HepG2 (cell line): ENCODE results near the gene HMBS. TPM values are rescaled to one million over a fixed set of nuclear protein-coding genes. Genes with fewer than 3 reads are reported as not detected.

ENCODE experiments used
- AGO1 ChIP-seq: fragments of 200-400 bp; formaldehyde crosslinking; IDR thresholded peaks from 2 replicates; pipeline ENCODE4 v1.6.1; 2017; ENCODE audit warnings: mild to moderate bottlenecking, low read depth, low read length, moderate library complexity; ENCODE audit not compliant: poor library complexity, severe bottlenecking
- CSRNP2 ChIP-seq: sonication (generic); formaldehyde crosslinking; conservative IDR thresholded peaks from 2 replicates; pipeline ENCODE4 v1.8.0; 2022; ENCODE audit warnings: low read depth, missing genetic modification reagents
- FOSL1 ChIP-seq: sonication (generic); formaldehyde crosslinking; IDR thresholded peaks from 2 replicates; pipeline ENCODE4 v1.9.0; 2021; ENCODE audit warnings: missing genetic modification reagents, borderline replicate concordance
- FOXC1 ChIP-seq: sonication (generic); formaldehyde crosslinking; IDR thresholded peaks from 2 replicates; pipeline ENCODE4 v1.8.0; 2022; ENCODE audit warnings: mild to moderate bottlenecking, missing genetic modification reagents, borderline replicate concordance
- HCFC1 ChIP-seq: fragments of 150-350 bp; IDR thresholded peaks from 2 replicates; pipeline ENCODE4 v1.6.1; 2014; ENCODE audit warnings: low read depth, low read length
- IKZF5 ChIP-seq: IDR thresholded peaks from 2 replicates; pipeline ENCODE4 v1.6.1; 2018; ENCODE audit warnings: missing genetic modification reagents, mild to moderate bottlenecking, missing compliant biosample characterization
- PPARG ChIP-seq: conservative IDR thresholded peaks from 2 replicates; pipeline ENCODE4 v1.6.1; 2016; ENCODE audit warnings: missing biosample characterization, missing genetic modification reagents
- RXRA ChIP-seq: sonication (generic); formaldehyde crosslinking; IDR thresholded peaks from 2 replicates; pipeline ENCODE4 v1.5.1; 2020; ENCODE audit warnings: missing genetic modification reagents
- SAP130 ChIP-seq: IDR thresholded peaks from 2 replicates; pipeline ENCODE4 v1.6.1; 2016; ENCODE audit warnings: low read depth
- SP1 ChIP-seq, 2 experiments: fragments of 450-650 bp in 1 of 2; sonication (generic) in 1 of 2; formaldehyde crosslinking in 1 of 2; IDR thresholded peaks; 2 replicates each; pipeline versions ENCODE4 v1.4.0 to v1.6.1; 2016 to 2020; ENCODE audit warnings: missing genetic modification reagents in 1 of 2
- TARDBP ChIP-seq: sonication (generic); formaldehyde crosslinking; IDR thresholded peaks from 2 replicates; pipeline ENCODE4 v1.8.0; 2022; ENCODE audit warnings: mild to moderate bottlenecking, missing genetic modification reagents
- THAP11 ChIP-seq: IDR thresholded peaks from 2 replicates; pipeline ENCODE4 v1.6.1; 2016; ENCODE audit warnings: missing biosample characterization, missing genetic modification reagents
- ZFYVE20 ChIP-seq: sonication (generic); formaldehyde crosslinking; IDR thresholded peaks from 2 replicates; pipeline ENCODE4 v1.8.0; 2023; ENCODE audit warnings: low read depth, mild to moderate bottlenecking, moderate library complexity, missing genetic modification reagents, borderline replicate concordance
- ZNF232 ChIP-seq: sonication (generic); formaldehyde crosslinking; IDR thresholded peaks from 2 replicates; pipeline ENCODE4 v1.4.0; 2020; ENCODE audit warnings: missing genetic modification reagents, borderline replicate concordance
- ZNF256 ChIP-seq: sonication (generic); formaldehyde crosslinking; conservative IDR thresholded peaks from 2 replicates; pipeline ENCODE4 v1.4.0; 2020; ENCODE audit warnings: missing genetic modification reagents
- ZNF576 ChIP-seq: sonication (generic); formaldehyde crosslinking; IDR thresholded peaks from 2 replicates; pipeline ENCODE4 v1.4.0; 2020; ENCODE audit warnings: mild to moderate bottlenecking, missing genetic modification reagents
- ZNF709 ChIP-seq: sonication (generic); formaldehyde crosslinking; IDR thresholded peaks from 2 replicates; pipeline ENCODE4 v1.5.0; 2020; ENCODE audit warnings: mild to moderate bottlenecking, missing genetic modification reagents
- ZSCAN20 ChIP-seq: sonication (generic); formaldehyde crosslinking; IDR thresholded peaks from 2 replicates; pipeline ENCODE4 v1.4.0; 2020; ENCODE audit warnings: missing genetic modification reagents, mild to moderate bottlenecking, borderline replicate concordance
- ZSCAN9 ChIP-seq: IDR thresholded peaks from 2 replicates; pipeline ENCODE4 v1.6.1; 2016; ENCODE audit warnings: borderline replicate concordance
- ZXDC ChIP-seq: sonication (generic); formaldehyde crosslinking; IDR thresholded peaks from 2 replicates; pipeline ENCODE4 v1.5.0; 2020; ENCODE audit warnings: mild to moderate bottlenecking, missing genetic modification reagents
- polyA plus RNA-seq, 8 experiments: library from polyadenylated mRNA; depleted of rRNA in 3 of 8; stranded (reverse) in 7 of 8; unstranded in 1 of 8; fragments of >200 nt; fragmentation: Illumina TruSeq in 4 of 8; extraction: Trizol in 4 of 8; gene quantifications; 2 replicates each; pipeline versions ENCODE4 v1.2.1 to v1.2.3, GENCODE V29; 2011 to 2016; ENCODE audit warnings: low read depth in 4 of 8, missing spikeins in 1 of 8, mixed read lengths in 1 of 8; ENCODE audit not compliant: insufficient read depth in 1 of 8
- total RNA-seq, 5 experiments: library from RNA; depleted of rRNA; stranded (reverse); fragments of >200 nt; fragmentation: Illumina TruSeq; extraction: Trizol; gene quantifications; 2 replicates each; pipeline ENCODE4 v1.2.3, GENCODE V29; 2016; ENCODE audit warnings: low read depth in 1 of 5
- TF ChIP-seq, protein P1 (sequence below): IDR thresholded peaks from 2 replicates; pipeline ENCODE4 v1.6.1; 2016; ENCODE audit warnings: low read depth, control low read depth
- TF ChIP-seq, protein P2 (sequence below): sonication (generic); formaldehyde crosslinking; IDR thresholded peaks from 2 replicates; pipeline ENCODE4 v1.8.1; 2023; ENCODE audit warnings: missing genetic modification reagents, mild to moderate bottlenecking, borderline replicate concordance

Gene HMBS
- total and polyA plus RNA-seq, 2 of the 13 experiments (the other 11 are each of a cell fraction or from before 2014, with no cell fraction given), result 9.4 to 46.9 TPM

GRCh38 chr11:119101759-119102423, 17.2 kb downstream of the HMBS start, which contains the start of gene DPAGT1 (continued):
- TF ChIP-seq ZXDC (CRISPR knock-in tag) (peak; percentile 84; the same call in 1 of the 2 replicates), IKZF5 (no peak), ZNF232 (0 out of 2 replicates have a peak, but pooled peaks have one; percentile 1), SAP130 (CRISPR knock-in tag) (peak; percentile 82), ZNF709 (peak; percentile 61; the same call in 1 of the 2 replicates), AGO1 (no peak), CSRNP2 (no peak), SP1 (IDR thresholded peaks at IDR 0.05) (no peak), SP1 (CRISPR knock-in tag; IDR thresholded peaks at IDR 0.05) (no peak), PPARG (CRISPR knock-in tag) (no peak), FOXC1 (CRISPR knock-in tag) (peak; percentile 67; the same call in 1 of the 2 replicates), THAP11 (CRISPR knock-in tag) (peak; percentile 89), ZNF256 (no peak), FOSL1 (CRISPR knock-in tag) (0 out of 2 replicates have a peak, but pooled peaks have one; percentile 4), ZNF576 (CRISPR knock-in tag) (no peak), TARDBP (CRISPR knock-in tag) (peak; percentile 72), ZSCAN20 (CRISPR knock-in tag) (no peak), ZFYVE20 (CRISPR knock-in tag) (no peak), RXRA (no peak), HCFC1 (peak; percentile 74), ZSCAN9 (CRISPR knock-in tag) (no peak)
- TF ChIP-seq, protein P1, sequence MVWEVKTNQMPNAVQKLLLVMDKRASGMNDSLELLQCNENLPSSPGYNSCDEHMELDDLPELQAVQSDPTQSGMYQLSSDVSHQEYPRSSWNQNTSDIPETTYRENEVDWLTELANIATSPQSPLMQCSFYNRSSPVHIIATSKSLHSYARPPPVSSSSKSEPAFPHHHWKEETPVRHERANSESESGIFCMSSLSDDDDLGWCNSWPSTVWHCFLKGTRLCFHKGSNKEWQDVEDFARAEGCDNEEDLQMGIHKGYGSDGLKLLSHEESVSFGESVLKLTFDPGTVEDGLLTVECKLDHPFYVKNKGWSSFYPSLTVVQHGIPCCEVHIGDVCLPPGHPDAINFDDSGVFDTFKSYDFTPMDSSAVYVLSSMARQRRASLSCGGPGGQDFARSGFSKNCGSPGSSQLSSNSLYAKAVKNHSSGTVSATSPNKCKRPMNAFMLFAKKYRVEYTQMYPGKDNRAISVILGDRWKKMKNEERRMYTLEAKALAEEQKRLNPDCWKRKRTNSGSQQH, result peak; percentile 86
- TF ChIP-seq, protein P2, sequence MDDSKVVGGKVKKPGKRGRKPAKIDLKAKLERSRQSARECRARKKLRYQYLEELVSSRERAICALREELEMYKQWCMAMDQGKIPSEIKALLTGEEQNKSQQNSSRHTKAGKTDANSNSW (CRISPR knock-in tag), result no peak
